Stimulated activated CD4-positive, alpha-beta T cell treated with anti-CD3 and anti-CD28 coated beads, TNF-alpha, amount 100 ng/mL, for 24 hours (primary cell): Measurements from ENCODE around the gene ITGBL1.

ENCODE experiments used
- DNase-seq, 3 experiments: peaks; one replicate each; pipeline ENCODE4 v3.0.0-alpha.2; 2020; ENCODE audit warnings: low read depth in 3 of 3

The ITGBL1 gene

DNA sequence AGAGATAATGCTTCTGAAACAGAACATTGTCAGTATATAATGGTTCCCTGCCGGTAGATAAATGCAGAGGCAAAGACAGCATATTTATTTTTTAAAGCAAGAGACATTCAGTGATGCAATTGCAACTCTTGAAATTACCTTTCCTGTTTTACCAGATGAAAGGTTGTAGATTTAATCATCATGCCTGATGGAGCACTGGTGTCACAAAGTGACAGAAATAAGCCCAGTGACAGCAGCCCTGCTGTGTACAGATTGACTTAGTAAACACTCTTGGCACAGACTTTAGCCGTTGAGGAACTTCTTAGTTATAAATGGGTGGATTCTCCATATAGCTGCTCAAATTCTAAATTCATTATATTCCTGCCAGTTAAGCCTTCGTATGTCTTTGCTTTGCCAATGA is 172.5 kb downstream of the ITGBL1 start:
- no peak for DNase-seq

DNA sequence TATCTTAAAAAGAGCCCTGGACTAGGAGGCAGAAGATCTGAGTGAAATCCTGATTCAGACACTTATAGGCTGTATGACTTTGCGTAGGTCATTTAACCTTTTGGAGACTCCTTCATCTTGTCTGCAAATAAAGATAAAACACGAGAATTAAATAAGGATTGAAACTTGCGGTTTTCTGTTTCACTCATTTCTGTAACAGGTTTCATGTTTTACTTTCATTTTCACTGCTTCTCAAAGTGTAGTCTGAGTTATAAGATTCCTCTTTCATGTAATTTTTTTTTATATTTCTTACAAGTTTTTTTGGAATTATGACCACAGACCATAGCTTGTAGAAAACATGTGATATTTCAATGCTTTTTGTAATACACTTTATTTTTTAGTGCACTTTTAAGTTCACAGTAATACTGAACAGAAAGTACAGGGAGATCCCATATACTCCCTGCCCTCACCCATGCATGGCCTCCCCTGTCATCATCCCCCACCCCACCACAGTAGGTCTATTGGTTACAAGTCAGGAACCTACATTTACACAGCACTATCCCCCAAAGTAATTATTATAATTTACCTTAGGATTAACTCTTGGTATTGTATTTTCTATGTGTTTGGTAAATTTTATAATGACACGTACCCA is 174.6 kb downstream of the ITGBL1 start:
- peak in 2 of 3 experiments; percentile 10 to 23 for DNase-seq

DNA sequence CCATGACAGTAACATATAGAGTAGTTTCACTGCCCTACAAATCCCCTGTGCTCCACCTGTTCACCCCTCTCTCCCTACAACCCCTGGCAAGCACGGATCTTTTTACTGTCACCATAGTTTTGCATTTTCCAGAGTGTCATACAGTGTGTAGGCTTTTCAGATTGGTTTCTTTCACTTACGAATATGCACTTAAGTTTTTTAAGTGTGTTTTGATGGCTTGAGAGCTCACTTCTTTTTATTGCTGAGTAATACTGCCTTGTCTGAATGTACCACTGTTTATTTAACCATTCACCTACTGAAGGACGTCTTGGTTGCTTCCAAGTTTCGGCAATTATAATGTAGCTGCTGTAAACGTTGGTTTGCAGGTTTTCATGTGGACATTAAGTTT is 175.1 kb downstream of the ITGBL1 start:
- DNase-seq = no peak

DNA sequence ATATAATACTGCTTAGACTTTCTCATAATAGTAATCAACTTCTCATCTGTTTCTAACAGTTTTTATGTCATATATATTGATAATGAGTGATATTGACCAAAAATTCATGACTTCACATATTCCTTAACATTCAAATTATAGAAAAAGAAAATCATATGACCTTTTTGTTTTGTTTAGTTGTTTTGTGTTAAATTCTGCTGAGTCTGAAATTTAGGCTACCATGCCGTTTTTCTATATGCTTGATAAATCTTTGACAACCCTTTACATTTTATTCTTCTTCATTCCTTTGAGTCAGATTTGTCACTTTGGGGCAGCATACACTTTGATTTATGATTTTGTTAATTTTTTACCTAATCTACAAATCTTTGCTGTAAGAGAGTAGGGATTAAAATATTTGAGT is 176.4 kb downstream of the ITGBL1 start:
- DNase-seq = no peak

DNA sequence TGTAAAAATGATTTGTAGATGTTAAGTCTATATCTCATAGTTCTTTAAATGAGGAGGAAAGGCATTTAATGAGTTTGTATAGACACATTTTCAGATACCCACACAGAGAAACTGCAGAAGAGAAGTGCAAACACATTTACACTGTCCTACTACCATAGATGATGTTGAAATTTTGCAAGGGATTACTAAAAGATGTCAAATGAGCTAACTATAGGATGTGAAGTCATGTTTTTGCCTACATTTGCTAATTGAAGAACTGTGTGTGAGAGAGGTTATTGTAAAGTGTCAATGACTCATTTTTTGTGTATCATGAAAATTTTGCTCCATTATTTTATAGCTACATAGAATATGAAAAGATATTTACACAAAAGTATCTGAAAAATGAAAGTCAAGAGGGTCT is 178.9 kb downstream of the ITGBL1 start:
- DNase-seq = no peak

DNA sequence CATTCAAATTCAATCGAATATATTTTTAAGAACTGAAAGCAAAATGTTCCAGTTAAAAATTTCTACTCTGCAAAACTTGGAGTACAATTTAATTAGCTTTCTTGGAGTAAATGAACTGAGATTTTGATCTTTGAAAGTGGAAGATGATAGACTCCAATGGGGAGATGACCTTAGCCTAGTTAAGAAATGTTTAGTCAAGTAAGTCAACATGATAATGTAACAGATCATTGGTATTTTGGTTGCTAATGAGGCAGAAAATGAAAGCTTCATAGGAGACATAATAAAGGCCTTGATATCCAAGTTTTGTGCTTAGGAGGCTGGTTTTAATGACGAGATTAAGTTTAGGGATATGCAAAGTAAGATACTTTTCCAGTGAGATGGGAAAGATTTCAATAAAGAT is 181.7 kb downstream of the ITGBL1 start:
- no peak for DNase-seq

DNA sequence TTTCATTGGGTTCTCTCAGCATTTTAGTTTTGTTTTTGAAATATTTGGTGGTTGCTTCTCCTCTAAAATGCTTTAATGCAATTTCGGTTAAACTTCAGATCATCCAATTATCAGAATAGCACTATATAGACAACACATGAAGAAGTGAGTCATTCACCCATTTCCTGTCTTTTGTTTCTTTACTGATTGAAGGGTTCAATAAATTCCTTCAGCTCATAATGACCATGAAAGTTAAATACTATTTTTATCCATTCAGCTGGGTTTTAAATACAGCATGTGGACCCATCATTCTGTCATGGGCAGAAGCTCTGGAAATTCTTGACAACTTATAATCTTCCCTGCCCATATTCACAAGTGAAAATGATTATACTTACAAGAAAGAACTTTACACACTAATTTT is 187.2 kb downstream of the ITGBL1 start:
- DNase-seq = no peak

DNA sequence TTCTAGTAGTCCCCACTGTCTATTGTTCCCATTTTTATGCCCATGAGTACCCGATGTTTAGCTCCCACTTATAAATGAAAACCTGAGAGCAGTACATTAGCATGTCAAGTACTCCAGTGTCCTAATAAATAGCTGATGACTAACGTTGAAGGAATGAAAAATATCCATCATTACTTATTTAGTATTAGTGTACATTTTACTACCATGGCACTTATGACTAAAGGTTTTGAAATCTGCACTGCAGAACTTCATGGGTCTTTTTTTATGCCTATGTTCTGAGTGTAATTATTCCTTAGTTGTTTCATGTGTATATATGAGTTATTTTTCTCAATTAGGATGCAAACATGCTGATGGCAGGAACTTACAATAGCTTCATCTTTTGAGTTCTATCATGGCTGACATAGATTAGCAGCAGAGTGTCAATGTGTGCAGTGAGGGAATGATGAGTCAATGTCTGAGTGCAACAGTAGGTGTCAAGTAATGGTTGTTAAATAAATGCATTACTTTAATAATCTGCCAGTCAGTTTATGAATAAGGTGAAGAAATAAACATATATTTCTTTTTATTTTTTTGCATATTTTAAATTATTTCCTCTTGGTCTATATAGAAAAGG is 188.4 kb downstream of the ITGBL1 start:
- DNase-seq = no peak

DNA sequence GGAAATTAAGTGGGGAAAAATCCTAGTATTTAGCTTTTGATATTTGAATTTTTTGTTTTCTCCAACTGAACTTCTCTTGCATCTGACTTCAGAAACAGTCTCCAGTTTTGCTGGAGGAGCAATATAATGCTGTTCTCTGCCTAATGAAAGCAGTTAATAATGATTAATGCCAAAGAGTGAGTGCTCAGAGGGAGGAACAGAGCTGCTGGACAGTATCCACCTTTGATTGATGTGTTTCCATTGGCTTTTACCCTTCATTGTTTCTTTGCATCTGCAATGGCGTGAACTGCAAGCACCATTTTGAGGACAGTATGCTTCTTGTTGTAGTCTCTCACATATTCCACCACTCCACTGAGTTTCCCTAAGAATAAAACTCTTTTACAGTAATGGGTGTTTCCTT is 193.4 kb downstream of the ITGBL1 start:
- DNase-seq = no peak

DNA sequence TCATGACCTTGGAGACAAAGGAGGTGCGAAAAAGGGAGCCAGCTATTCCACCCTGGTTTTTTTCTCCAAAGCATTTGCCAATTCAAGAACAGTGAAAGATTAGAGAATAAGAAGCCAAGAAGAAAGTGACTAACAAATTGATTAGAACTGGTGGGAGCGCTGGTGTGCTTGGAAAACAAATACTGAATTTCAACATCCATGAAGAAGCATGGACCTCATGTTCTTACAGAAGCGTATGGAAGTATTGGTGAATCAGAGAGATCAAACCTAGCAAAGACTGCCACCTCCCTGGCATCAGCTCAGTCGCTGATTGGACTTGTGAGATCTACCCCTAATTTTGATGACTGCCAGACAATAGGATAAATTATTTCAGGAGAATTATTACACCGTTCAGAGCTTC is 195.3 kb downstream of the ITGBL1 start:
- DNase-seq = no peak

DNA sequence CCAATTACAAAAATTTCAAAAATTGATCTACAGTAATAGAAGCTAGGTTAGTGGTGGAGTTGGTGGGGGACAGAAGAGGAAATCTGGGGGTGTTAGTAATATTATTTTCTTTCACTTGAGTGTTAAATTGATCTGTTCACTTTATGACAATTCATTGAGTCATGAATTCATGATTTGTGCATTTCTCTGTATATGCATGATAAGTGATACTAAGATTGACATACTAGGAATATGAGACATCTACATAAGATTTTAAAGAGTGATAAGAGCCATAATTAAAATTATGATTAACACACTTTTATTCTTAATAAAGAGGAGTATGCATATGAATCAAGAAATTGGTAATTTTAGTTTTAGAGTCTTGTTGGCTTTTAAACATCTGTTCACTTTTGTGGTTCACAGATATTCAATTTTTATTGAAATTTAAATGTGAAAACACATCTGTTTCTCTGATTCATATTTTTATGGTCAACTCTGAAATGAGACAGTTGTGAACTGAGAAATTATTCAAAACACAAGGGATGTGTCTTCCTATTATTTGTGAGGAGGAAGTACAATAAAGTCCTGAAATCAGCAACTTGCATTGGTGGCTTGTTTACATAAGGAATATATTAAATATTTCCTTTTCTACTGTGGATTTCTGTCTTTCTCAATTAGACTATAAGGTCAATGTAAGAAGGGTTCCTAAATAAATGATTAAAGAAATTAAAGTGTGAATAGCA is 196.5 kb downstream of the ITGBL1 start:
- DNase-seq = no peak

DNA sequence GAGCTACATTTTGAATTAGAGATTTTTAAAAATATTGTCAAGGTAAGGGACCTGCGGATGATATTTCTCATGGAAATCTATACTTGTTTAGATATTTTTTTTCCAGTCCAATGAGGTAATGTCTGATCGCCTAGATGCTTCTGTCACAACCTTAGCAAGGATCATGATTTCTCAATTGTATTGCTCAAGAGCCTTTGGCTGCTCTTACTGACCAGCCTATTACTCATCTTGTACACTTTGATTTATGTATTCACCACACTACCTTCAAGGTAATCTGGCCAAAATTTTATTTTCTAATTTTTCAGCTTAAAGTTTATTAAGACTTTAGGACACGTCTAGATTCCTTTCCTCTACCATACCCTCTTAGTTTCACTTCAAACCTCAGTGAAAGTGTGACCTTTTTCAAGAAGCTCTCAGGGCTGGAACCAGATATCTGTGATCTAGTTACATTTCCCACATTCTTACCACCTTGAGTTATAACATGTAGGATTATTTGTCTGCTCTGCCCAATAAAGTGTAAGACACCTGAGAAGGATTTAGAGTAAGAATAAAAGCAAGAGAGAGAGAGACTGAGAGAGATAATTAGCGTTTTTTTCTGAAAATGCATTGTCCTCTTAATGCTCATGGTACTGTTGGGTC is 197.1 kb downstream of the ITGBL1 start:
- DNase-seq = no peak

DNA sequence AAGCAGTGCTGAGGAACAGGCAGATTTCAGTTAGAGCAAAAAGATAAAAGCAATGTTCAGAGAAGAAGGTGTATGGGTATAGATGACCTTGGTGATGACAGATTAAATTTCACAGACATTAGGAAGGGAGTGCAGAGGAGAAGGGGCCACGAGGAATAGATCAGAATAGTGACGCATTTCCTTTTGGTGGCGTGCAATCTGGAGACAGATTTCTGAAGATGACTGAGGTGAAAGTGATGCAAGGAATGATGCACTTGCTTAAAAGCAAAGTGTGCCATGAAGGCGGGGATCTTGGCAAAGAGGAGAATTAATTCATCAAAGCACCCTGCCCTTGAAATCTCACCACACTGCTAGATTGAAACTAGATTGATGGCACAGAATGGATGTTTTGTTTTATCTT is 202.4 kb downstream of the ITGBL1 start:
- DNase-seq = no peak

DNA sequence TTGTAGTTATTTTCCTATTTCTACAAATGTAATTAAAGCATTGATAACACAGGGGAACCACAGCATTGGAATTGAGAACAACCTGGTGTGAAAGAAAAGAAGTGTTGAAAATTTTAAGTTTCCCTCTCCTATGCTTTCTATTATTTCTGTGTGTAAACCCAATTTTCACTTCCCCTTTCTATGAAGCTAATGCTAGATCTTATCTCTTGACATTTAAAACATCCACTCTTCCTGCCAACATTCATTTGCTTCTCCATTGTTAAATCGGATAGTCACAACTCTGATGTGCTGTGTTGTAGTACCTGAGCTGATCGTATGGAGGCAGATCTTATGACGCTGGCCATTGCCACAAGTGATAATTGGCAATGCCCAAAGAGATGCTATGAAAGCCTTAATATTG is 203.0 kb downstream of the ITGBL1 start:
- DNase-seq = no peak

DNA sequence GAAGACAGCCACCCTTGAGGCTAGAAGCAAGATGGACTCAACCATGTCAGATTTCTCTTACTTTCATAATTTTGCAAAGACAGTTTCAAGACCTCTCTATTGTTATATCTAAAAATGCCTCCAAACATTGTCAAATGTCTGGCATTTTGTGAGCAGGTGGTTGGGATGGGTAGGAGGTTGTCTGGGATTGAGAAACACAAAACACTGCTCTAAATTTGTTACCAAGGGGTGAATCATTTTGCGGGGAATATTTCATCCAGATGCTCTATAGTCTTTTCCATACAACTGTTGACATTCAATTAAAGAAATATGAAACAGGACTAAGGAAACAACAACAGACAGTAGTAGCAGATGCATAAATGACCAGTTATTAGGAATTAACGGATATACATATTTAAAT is 208.2 kb downstream of the ITGBL1 start:
- DNase-seq = no peak

DNA sequence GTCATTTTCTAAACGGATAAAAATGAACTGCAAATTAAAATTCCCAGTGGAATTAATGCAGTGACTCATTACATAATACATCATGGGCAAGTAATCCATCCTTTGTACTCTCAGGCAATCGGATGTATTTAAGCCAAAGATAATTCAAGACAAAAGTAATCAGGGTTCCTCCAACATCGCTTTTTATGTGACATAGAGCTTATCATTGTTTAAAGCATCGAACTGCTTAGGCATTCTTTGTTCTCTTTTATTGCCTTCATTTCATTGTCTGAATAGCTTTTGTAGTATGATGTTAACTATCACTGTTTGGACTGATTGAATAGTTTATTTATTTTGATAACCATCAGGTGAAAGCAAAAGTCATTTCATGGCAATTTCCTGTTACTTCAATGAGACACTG is 209.4 kb downstream of the ITGBL1 start:
- no peak for DNase-seq

DNA sequence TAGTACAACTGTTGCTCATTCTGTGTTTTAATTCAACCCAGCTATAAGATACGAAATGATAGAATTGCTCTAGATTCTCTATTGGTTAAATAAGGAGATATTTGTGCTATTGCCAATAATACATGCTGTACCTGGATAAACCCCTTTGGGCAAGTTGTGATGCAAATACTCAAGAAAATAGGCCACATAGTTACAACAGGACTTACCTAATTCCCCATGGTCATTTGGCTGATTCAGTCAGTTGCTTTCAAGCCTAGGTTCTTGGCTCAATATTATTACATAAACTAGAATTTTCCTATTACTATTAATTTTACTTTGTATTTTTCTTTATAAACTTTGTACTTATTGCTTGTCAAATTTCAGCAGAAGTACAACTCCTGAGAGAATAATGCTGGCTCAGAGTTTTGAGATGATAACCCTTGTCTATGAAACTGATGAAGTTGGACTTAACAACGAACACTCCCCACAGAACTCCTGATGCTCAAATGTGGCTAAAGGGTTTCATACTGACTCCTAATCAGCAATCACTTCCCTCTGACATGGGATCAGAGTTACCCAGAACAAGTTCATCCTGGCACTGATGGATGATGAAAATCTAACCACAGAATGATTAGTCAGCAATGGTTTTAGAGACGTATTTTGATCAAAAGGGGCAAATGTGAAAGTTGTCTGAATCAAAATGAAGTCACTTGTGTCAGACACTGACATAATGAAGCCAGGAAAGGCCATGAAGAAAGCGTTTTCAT is 221.1 kb downstream of the ITGBL1 start:
- no peak for DNase-seq

DNA sequence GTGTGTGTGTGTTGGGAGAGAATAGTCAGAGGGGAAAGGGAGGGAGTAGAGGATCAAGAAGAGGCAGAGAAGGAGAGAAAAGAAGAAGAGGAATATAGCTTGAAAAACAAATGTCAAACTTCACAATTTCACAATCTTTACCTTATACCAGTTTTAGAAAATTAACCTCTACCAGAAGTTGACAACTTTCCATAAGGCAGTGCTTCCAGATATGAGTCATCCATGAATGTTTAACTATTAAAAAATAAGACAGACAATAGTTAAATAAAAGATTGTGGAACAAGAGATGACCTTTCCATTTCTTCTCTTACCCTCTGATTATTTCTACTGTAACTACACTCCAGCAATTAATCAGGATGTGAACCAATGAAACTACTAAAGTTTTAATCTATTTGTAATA is 229.4 kb downstream of the ITGBL1 start:
- DNase-seq = no peak

DNA sequence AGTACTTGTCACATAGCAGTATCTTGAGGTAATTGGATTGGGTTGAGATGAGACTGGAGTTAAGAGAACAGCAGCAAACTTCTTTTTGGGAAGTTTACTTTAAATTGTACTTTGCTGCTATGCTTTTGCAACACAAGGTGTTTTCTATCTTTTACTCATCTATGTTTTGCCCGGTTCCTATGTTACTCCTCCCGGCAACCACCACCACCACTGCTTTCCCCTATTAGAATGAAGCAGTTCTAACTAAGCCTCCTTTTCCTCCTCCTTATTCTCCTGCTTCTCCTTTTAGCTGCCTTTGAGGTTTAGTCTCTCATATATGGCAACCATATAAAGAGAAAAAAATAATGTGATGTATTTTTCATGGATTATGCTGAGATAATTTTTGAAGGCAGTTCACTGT is 233.5 kb downstream of the ITGBL1 start:
- no peak for DNase-seq

DNA sequence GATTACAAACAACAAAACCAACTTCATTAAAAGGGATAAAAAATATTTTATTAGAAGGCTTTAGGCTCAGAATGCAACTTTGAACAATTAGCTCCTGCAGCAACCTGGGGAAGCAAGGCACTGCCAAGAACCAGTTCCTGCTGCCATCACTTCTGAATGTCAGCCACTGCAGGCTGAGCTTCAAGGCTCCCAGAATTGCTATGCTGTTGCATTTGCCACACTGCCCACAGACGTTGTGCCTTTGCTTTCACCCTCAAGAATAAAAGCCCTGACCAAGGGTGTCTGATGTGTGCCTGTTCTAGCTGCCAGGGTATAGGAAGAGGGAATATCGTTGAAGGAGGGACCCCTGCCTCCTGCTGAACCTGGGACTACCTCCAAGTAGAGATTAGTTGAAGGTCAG is 238.4 kb downstream of the ITGBL1 start:
- no peak for DNase-seq

DNA sequence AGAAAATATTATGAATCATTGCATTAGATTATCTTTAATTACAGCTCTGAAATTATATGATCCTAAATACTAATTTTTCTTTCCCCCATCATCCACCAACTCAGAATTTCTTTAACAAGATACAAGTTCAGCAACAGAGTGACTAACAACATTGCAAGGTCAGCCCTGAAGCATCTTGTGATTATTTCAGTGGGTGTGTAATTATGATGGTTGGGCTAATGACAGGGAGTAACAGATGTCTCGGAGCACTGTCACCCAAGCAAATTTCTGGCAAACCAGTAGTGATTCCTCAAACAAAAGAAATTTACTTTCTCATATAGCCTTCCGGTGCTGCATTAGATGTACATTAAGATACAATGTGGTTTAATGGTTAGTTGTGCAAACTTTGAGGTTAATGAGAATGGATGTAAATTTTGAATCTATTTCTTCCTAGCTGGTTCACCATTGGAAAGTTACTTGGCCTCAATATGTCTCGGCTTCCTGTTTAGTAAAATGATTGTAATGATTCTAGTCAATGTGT is 238.9 kb downstream of the ITGBL1 start:
- no peak for DNase-seq
